GM18502 (cell line): ENCODE measurements around the gene DOK4.
"Not testable (repeated sequence)": the region's sequence is repeated elsewhere in the genome, so short reads cannot be mapped to it uniquely, and the experiment has no call there.

Experiments
- ATAC-seq: cut with Tn5 transposase; IDR thresholded peaks from one replicate; pipeline ENCODE4 v1.9.1; 2021; ENCODE audit warnings: mild to moderate bottlenecking; ENCODE audit not compliant: unreplicated experiment, poor library complexity

Gene DOK4

DNA sequence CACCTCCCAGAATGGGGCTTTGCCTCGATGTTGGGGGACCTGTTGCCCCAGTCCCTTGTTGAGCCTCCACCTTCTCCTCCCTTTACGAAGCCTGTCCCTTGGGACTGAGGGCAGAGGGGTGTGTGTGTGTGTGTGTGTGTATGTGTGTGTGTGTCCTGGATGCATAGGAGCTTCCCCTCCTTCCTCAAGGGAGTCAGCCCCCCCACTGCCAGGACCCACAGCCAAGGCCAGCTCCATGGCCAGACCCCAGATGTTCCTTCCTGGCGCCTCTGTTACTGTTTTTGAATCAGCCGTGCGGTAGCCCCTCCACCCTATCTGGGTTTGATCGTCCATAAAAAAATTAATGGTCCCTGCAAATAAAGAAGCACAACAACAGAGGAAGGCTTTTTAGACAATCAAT, 17.7 kb upstream of the DOK4 start:
- no peak for ATAC-seq

DNA sequence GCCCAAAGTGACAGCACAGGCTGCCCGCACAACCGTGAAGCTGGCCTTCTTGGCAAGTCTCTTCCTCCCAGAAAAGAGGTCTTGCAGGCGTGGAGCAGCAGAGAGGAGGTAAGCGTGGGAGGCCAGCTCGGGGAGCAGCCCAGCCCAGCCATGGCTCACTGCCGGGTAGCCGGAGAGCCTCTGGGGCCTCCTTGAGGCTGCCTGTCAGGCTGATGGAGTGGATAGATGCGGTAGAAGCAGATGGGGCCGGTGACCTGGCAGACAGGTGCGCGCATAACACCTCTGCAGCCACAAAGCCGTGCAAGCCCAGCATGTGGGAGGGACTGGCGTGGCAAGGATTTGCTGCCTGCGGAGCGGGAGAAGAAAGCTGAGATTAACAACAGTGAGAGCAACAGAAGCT, 17.1 kb upstream of the DOK4 start:
- ATAC-seq = no peak

DNA sequence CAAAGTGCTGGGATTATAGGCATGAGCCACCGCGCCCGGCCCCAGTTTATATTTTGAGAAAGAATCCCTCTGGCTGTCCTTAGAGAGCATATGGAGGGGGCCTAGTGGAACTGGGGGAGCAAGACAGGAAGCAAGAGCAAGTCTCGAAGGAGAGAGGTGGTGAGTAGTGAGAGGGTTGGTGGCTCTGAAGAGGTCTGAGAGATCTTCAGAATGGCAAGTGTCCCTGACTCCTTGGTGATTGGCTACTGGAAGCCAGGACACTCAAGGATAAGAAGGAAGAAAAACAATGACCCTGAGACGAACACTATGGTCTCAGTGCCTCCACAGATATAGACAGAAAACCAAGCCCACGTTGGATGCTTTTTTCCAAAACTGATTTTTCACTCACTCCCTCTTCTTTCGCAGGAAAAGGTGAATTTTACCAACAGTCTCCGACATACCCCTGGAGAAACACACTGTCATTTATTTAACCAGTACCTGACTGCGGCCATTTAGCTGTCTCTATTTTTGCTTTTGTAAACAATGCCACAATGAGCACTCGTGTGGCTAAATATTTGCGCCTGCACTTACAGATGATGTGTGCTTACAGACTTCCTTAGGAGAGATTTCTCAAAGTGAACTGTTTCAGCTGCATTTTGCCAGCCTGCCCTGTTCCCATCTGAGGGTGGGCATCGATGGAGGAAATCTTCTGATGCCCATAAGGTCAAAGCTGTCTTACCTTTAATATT, 15.9 kb upstream of the DOK4 start:
- no peak for ATAC-seq

DNA sequence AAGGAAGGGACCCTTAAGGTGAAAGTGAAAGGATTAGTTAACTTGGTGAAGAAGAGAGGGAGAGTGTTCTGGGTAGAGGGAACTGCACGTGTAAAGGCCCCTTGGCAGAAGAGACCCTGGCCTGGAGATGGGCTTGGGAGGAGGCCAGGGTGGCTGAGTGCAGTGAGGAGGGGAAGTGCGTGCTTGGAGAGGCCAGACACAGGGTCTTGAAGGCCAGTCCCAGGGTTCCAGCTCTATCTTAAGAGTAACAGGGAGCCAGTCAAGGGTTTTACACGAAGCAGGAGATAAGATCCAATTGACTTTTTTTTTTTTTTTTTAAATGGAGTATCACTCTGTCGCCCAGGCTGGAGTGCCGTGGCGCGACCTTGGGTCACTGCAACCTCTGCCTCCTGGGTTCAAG, 15.2 kb upstream of the DOK4 start:
- no peak for ATAC-seq

DNA sequence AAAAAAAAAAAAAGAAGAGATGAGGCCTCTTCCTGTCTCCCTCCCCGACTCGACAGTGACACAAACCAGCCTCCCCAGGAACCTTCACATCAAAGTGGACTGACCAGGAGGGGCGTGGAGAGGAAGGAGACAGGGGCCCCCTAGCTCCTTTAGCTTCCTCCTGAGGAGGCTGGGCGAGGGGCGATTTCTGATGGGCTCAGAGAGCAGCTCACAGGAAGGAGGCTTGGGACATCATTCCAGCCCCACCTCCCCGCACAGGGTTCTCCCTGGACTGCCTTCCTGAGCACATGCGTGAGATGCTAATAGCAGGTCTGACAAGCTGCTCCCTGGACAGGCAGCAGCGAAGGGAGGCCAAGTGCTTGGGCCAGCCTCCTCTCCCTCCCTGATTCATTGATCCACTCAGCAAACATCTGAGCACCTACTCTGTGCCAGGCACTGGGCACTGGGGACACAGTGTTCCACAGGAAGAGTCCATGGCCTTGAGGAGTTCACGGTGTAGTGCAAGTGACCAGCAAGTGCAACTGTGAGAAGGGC, 14.4 kb upstream of the DOK4 start:
- no peak for ATAC-seq

DNA sequence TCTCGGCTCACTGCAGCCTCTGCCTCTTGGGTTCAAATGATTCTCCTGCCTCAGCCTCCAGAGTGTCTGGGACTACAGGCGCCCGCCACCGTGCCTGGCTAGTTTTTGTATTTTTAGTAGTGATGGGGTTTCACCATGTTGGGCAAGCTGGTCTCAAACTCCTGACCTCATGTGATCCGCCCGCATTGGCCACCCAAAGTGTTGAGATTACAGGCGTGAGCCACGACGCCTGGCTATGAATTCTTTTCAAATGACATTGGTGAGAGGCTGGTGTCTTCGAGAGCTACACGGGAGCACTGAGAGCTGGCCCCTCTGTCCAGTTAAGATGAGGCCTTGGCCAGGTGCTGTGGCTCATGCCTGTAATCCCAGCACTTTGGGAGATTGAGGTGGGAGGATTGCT, 13.6 kb upstream of the DOK4 start:
- ATAC-seq = not testable (repeated sequence)

DNA sequence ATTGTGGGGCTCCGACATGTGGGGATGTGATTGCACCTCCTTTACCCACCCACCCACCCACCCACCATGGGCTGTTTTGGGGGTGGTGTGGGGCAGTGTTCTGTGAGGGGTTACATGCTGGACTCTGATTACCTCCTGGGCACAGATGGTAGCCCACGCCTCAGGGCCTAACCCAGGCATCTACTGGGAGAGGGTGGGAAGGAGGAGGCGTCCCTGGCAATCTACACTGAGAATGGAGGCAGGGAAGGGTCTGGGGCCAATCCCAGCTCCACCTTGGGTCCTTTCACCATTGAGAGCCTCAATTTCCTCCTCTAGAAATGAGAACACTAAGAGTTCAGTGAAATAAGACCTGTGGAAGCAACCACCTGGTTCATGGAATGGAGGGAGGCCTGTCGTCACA, 11.7 kb upstream of the DOK4 start:
- ATAC-seq = no peak

DNA sequence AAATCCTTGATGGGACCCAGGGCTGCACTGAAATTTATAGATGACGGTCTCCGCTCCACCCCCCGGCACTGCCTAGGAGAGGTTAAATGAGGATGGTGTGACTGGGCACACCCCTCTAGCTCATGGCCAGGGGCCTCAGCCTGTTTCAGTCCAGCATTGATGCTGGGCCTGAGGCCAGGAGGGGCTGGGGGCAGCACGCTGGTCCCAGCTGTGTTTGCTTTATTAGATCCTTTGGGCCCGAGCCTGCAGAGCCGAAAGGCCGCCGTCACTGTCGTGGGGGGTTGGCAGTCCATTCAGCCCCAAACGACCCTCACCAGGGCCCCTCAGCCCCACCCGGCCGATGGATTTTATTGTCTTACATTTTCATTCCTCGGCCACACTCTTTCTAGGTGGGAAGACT, 10.8 kb upstream of the DOK4 start:
- no peak for ATAC-seq

DNA sequence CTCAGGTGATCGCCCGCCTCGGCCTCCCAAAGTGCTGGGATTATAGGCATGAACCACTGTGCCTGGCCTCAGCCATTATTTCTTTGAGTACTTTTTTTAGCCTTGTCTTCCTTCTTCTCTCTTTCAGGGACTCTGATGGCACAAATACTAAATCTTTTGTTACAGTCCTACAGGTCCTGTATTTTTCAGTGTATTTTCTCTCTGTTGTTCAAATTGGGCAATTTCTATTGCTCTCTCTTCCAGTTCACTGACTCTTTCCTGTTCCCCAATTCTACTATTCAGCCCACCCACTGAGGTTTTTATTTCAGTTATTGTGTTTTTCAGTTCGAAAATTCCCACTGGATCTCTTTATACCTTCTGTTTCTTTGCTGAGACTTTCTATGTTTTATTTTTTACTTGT, 7.5 kb upstream of the DOK4 start:
- no peak for ATAC-seq

DNA sequence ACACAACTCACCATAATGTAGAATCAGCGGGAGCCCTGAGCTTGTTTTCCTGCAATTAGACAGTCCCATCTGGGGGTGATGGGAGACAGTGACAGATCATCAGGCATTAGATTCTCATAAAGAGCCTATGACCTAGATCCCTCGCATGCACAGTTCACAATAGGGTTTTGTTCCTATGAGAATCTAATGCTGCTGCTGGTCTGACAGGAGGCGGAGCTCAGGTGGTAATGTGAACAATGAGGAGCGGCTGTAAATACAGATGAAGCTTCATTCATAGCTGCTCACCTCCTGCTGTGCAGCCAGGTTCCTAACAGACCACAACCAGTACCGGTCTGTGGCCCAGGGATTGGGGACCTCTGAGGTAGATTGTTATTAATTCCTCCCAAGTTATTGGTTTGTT, 2.9 kb upstream of the DOK4 start:
- ATAC-seq = no peak

DNA sequence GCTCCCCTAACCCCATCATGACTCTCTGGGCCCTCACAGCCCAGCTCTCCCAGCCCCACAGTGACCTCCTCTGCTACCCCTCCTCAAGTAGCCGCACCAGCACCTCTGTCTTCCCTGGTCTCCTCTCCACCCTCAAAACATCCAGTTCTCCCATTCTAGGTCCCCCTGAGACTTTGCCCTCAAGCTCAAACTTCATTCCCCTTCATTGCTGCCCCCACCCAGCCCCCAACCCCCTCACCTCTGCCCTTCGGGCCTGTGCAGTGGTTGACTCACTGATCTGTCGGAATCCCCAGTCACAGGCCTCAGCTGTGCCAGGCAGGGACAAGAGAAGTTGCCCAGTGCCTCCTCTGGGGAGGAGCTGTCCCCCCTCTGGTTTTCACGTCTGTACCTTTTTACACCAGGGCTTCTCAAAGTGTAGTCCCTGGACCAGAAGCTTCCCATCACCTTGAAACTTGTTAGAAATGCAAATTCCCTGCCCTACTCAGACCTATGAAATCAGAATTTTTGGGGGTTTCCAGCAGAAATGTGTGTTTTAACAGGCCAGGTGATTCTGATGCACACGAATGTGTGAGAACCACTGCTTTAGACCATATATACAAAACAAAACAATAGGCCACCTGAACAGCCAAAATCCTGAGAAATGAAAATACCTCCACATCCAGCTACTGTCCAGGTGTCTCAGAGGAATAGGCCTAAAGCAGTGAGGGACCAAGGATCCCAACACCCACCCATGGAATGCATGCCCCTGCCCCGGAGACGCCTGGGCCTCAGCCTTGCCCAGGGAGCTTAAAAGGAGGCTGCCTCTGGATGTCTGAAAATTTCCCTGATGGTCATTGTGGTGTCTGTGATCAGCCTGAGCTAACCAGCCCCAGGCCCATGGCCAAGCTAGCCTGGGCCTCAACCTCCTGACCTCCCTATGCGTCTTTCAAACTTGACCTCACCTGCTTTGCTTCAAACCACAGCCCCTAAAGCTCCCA, 853 bp upstream of the DOK4 start:
- no peak for ATAC-seq

DNA sequence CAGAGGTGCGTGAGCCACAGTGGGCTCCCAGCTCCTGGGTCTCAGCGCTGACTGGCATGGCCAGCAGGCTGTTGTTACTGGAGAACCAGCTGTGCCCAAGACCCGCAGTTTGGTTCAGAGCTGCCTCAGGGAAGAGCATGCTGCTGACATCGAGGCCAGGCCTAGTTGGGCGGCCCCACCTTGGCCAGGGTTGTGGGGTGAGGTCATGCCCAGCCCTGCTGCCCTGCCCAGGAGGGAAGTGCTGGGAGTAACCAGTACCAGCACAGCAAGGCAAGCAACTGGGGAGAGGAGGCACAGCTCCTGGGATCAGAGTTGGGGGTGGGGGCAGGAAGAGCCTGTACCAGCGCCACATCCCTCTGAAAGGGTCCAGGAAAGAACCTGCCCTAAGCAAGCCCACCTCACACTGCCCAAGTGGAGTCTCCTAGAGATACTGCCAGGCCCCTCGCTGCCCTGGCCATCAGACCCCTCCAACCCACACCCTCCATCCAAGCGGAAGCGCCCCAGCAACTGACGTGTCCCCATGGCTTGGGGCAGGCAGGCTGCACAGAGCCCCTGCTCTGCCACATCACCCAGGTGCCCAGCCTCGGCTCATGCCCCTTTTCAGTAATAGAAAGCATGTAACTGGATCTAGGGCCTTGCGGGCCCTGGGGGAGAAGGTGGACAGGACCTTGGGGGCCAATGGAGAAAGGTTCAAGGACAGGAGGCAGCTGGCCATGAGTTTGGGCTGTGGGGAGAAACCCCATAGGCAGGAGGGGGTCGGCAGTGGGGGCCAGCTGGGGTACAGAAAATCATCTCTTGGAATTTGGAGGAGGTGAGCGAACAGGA, 990 bp downstream of the DOK4 start:
- no peak for ATAC-seq

DNA sequence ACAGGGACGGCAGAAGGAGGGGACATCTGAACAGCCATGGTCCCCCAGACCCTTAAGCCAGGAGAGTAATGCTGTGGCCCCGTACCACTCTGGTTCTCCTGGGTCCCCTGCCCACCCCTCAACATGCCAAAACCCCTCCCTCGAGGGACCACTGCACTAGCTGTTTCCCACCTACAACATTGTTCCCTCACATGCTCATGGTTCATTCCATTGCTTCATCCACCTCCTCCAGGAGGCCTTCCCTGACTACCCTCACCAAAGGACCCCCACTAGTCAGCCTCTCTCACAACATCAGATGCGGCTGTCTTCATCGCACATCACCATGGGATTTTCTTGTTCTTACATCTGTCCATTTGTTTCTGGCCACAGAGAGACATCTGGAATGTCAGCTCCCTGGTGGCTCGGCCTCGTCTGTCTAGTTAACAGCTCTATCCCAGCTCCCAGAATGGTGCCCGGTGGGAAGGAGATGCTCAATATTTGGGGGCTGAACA, 1.7 kb downstream of the DOK4 start:
- ATAC-seq = no peak

DNA sequence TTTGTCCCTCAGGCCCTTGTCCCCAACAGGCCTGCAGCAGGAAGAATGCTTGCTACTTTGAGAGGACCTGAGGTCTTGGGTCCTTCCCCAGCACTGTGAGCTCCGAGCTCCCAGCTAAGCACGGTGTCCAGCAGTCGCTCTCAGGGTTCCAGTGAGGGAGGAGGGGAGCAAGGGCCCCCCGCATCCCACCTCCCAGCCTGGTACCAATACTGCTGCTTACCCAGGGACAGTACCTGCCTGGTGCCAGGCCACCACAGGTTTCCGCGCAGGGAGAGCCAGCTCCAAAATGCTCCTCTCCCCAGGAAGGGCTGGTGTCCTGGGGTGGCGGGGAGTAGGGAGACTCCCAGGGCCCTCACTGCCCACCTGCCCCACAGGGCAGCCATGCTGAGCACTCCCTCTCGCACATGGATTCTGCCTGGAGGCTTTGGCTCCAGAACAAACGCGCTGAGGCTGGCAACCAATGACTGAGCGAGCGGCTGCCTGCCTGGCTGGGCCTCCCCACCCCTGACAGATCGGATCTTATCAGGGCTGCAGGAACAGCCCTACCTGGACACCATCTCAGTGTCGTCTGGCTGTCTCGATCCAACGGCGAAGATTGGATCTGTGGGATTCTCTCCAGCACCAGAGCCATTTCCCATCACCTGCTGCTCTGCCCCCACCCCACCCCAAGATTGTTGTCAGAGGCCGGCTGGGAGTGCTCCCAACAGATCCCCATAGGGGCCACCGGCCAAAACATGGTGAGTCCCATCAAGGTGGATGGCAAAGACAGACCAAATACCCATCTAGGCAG, 2.4 kb downstream of the DOK4 start:
- ATAC-seq = no peak

DNA sequence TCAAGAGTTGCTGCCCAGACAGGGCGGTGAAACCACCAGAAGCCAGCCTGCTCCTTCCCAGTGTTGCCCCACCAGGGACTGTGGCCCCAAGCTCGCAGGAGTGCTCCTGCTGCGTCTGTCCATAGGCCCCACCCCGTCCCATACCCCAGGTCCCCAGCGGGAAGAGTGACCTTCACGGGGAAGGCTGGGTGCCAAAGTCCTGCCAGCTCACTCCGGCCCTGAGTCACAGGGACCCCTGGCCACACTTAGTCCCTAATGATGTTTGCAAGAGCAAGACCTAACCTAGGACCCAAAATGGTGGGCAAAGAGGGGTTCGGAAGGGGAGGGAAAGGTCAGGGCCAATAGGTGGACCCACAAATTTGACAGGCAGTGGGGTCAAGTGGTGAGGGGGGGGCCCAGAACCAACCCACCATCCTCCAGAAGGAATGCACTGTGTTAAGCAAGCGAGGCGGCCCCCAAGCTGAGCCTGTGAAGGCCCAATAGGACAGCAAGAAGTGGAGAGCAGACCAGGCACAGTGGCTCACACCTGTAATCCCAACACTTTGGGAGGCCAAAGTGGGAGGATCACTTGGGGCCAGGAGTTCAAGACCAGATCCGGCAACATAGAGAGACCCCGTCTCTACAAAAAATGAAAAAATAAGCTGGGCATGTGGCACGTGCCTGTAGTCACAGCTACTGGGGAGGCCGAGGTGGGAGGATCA, 3.3 kb downstream of the DOK4 start:
- no peak for ATAC-seq

DNA sequence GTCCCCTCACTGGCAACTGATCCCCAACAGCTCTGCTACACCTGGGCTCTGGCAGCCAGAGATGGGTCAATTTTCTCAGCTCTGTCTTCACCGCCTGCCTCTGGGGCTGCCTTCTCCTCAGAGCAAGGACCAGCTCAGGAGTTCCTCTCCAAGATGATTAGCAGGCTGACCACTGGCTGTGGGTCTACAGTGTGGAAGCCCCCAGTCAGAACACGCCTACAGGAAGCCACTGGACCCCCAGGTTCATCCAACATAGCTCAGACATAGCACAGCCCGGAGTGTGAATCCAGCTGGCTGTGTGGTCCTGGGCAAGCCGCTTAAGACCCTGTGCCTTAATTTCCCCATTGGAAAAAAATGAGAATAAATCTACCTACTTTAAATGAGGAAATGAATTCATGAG, 4.9 kb downstream of the DOK4 start:
- ATAC-seq = no peak

DNA sequence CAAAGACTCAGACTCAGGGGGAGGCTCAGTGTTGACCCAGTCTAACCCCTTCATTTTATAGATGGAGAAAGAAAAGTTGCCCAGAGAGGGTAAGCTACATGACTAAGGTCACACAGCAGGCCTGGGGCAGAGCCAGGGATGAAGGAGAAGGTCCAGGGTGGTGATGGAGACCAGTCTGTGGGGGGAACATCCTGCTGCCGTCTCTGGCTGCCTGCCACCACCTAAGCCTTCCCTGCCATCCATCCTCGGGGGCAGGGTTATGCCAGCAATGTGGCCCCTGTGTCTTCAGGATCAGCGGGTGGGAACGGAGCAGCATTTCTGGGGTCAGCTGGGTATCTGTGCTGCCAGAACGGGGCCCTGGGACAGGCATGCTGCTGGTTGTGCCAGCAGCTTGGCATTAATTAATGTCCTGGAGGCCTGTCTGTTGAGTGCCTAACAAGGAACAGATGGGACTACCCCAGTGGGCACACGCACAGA, 5.5 kb downstream of the DOK4 start:
- no peak for ATAC-seq

DNA sequence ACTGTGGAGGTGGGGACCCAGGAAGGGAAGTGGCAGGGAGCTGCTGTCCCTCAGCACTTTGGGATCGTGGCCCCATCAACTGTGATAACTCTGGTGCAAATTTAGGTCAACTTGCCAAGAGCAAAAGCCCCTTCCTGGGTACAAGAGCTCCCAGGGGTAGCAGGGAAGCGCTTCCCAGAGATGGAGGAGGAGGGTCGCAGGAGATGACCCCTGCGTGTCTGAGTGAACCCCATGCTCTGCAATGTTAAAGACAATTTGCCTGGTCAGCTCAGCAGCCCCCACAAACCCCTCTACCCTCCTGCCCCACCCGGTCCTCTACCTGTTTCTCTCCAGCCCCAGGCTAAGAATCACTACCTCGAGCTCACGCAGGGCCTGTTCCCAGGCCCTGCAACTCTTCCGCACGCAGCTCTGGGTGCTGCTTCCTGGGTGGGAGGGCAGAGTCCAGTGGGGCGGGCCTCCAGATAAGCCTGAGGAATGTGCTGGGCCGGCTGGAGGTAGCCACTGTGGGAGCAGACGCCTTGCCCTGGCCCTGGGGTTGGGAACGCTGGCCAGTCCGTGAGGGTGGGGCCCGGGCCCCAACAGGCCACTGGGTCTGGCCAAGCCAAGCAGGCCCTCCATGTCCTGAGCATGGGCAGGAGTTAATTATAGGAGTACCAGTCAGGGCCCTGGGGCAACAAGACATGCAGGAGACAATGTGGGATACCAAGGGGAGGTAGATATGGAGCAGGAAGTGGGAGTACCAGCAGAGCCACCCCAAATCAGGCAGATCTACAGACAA, 6.1 kb downstream of the DOK4 start:
- no peak for ATAC-seq
